ENCODE measurements around the gene CRABP2. TPM values are rescaled to one million over a fixed set of nuclear protein-coding genes. Genes with fewer than 3 reads are reported as not detected.

The CRABP2 gene
- total and polyA plus RNA-seq, 2 of the 4 experiments (the other 2 are of a cell fraction), result 6.3 to 15.7 TPM

DNA sequence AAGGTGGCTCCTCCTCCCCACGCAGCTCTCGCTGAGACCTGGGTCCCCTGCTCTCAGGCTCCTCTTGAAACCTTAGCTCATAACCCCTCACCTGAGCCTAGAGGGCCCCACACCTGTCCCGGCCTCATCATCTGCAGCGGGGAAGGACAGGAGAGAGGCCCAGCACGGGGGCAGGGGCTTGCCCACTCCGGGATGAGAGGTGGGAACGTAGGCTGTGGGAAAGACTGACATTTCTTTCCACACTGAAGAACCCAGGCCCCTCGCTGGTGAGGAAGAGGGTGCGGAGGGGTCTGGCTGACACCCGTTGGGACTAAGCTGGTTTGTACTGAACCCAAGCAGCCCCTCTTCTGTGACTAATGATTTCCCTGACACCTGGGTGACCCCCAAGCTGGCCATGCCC lies 14.2 kb downstream of the CRABP2 start:
- POLR2A ChIA-PET (ENCODE audit: unreplicated experiment), result no interaction called here
- Histone ChIP-seq H2BK120ac (ENCODE audit: low read depth, low read length) (no peak overlapping the region), H3K27ac (ENCODE audit: insufficient read depth, low read length) (no peak overlapping the region), H3K14ac (replicated peaks; ENCODE audit: low read depth, low read length) (no peak overlapping the region), H3K4me2 (ENCODE audit: low read depth, low read length) (no peak overlapping the region), H3K9me1 (ENCODE audit: insufficient read depth, low read length) (no peaks in the 10 kb centered on the region), H2AK9ac (replicated peaks; ENCODE audit: low read depth, low read length, poor library complexity) (no peak overlapping the region), H2AFZ (replicated peaks; ENCODE audit: low read length, poor library complexity) (no peak overlapping the region), H4K5ac (ENCODE audit: low read depth, low read length) (no peak overlapping the region), H4K8ac (ENCODE audit: low read depth in 2 of 2, low read length in 2 of 2) (no peak overlapping the region), H3K9ac (ENCODE audit: low read depth, low read length) (no peak overlapping the region), H3K36me3 (ENCODE audit: control insufficient read depth, insufficient read depth, low read length) (no peaks in the 10 kb centered on the region), H3K56ac (ENCODE audit: extremely low read depth, insufficient read depth, low read length) (no peak overlapping the region), H3K27me3 (ENCODE audit: control insufficient read depth, insufficient read depth, low read length) (peaks cover 3% of the 10 kb centered on the region; the same call in 1 of the 2 replicates), H3K4ac (ENCODE audit: low read depth, low read length) (no peak overlapping the region), H3K4me1 (ENCODE audit: control insufficient read depth, insufficient read depth, low read length) (peaks cover 6% of the 10 kb centered on the region; the same call in 1 of the 2 replicates), H3K23ac (ENCODE audit: low read depth, low read length) (no peak overlapping the region), H3K9me3 (ENCODE audit: control insufficient read depth, insufficient read depth, low read length) (no peaks in the 10 kb centered on the region), H4K20me1 (ENCODE audit: insufficient read depth, low read length) (no peaks in the 10 kb centered on the region), H3K4me3 (ENCODE audit: insufficient read depth, low read depth, low read length) (no peak overlapping the region), H3K18ac (ENCODE audit: low read depth, low read length) (no peak overlapping the region), H2AK5ac (ENCODE audit: low read depth, low read length) (no peak overlapping the region), H4K91ac (ENCODE audit: insufficient read depth, low read depth, low read length) (no peak overlapping the region), H2BK20ac (ENCODE audit: low read depth, low read length) (no peak overlapping the region), H2BK5ac (ENCODE audit: low read depth, low read length, poor library complexity, severe bottlenecking) (no peak overlapping the region), H2BK15ac (ENCODE audit: low read depth, low read length) (no peak overlapping the region), H3K79me1 (ENCODE audit: low read depth in 1 of 2, low read length in 2 of 2) (no peaks in the 10 kb centered on the region)
- BruUV-seq (replicated peaks), result no TSS peak
- dilution Hi-C loops (cut with HindIII; ENCODE audit: low sequenced_read_pairs, unreplicated experiment) (no loop called here), in situ Hi-C loops (cut with MboI; ENCODE audit: low sequenced_read_pairs) (loop anchor here (10.0 kb wide), 1 partner anchor 194 kb away; no protein-coding TSS in a partner anchor), intact Hi-C loops (cut with micrococcal nuclease) (no loop called here)
- TF ChIP-seq RFX5 (IDR thresholded peaks at IDR 0.05; ENCODE audit: low read depth, low read length) (no peak), POLR2A (IDR thresholded peaks at IDR 0.05; ENCODE audit: low read depth, low read length) (no peak), CHD1 (IDR thresholded peaks at IDR 0.05; ENCODE audit: low read depth, low read length) (no peak), MXI1 (IDR thresholded peaks at IDR 0.05; ENCODE audit: borderline replicate concordance, low read depth, low read length) (no peak), RCOR1 (IDR thresholded peaks at IDR 0.05; ENCODE audit: insufficient replicate concordance, low read length) (no peak), RAD21 (IDR thresholded peaks at IDR 0.05; ENCODE audit: low read length) (no peak), MAZ (IDR thresholded peaks at IDR 0.05; ENCODE audit: borderline replicate concordance, low read depth, low read length) (no peak), MAFK (IDR thresholded peaks at IDR 0.05; ENCODE audit: low read depth, low read length) (no peak), BHLHE40 (IDR thresholded peaks at IDR 0.05; ENCODE audit: low read depth, low read length) (no peak), FOS (IDR thresholded peaks at IDR 0.05; ENCODE audit: low read depth, low read length) (no peak), SMC3 (IDR thresholded peaks at IDR 0.05; ENCODE audit: low read depth, low read length) (no peak)
- TF ChIP-seq, protein P1, sequence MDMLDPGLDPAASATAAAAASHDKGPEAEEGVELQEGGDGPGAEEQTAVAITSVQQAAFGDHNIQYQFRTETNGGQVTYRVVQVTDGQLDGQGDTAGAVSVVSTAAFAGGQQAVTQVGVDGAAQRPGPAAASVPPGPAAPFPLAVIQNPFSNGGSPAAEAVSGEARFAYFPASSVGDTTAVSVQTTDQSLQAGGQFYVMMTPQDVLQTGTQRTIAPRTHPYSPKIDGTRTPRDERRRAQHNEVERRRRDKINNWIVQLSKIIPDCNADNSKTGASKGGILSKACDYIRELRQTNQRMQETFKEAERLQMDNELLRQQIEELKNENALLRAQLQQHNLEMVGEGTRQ (IDR thresholded peaks at IDR 0.05; ENCODE audit: low read depth, low read length), result no peak
- TF ChIP-seq, protein P2, sequence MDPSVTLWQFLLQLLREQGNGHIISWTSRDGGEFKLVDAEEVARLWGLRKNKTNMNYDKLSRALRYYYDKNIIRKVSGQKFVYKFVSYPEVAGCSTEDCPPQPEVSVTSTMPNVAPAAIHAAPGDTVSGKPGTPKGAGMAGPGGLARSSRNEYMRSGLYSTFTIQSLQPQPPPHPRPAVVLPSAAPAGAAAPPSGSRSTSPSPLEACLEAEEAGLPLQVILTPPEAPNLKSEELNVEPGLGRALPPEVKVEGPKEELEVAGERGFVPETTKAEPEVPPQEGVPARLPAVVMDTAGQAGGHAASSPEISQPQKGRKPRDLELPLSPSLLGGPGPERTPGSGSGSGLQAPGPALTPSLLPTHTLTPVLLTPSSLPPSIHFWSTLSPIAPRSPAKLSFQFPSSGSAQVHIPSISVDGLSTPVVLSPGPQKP (IDR thresholded peaks at IDR 0.05; ENCODE audit: borderline replicate concordance, low read depth, low read length), result no peak
- TF ChIP-seq, protein P3, sequence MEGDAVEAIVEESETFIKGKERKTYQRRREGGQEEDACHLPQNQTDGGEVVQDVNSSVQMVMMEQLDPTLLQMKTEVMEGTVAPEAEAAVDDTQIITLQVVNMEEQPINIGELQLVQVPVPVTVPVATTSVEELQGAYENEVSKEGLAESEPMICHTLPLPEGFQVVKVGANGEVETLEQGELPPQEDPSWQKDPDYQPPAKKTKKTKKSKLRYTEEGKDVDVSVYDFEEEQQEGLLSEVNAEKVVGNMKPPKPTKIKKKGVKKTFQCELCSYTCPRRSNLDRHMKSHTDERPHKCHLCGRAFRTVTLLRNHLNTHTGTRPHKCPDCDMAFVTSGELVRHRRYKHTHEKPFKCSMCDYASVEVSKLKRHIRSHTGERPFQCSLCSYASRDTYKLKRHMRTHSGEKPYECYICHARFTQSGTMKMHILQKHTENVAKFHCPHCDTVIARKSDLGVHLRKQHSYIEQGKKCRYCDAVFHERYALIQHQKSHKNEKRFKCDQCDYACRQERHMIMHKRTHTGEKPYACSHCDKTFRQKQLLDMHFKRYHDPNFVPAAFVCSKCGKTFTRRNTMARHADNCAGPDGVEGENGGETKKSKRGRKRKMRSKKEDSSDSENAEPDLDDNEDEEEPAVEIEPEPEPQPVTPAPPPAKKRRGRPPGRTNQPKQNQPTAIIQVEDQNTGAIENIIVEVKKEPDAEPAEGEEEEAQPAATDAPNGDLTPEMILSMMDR (conservative IDR thresholded peaks at IDR 0.05; ENCODE audit: low read depth, low read length), result no peak
- DNase-seq (no peak), ATAC-seq (ENCODE audit: low read depth) (no peak)
- 80% methylated on average over 1 of the region's 10 CpGs; no CpG with 5 or more reads in 1 of the 2 experiments for WGBS, 2 experiments (ENCODE audit: extremely low coverage in 2 of 2, insufficient read length in 1 of 2)
- CTCF ChIA-PET, result interaction anchor here (0.9 to 5.2 kb wide), 3 partner anchors 14 to 168 kb away, joined by 3 to 104 read pairs (median 54); partner anchors contain the start of genes CRABP2, ISG20L2 and METTL25B
